Measurements from ENCODE around the gene HOXC9. TPM values are rescaled to one million over a fixed set of nuclear protein-coding genes. Genes with fewer than 3 reads are reported as not detected.

Gene HOXC9
- total and polyA plus RNA-seq, 9 of the 15 experiments (the other 6 are each of a cell fraction or from before 2014, with no cell fraction given), result 1.1 to 10.5 (median 9.3) TPM

DNA sequence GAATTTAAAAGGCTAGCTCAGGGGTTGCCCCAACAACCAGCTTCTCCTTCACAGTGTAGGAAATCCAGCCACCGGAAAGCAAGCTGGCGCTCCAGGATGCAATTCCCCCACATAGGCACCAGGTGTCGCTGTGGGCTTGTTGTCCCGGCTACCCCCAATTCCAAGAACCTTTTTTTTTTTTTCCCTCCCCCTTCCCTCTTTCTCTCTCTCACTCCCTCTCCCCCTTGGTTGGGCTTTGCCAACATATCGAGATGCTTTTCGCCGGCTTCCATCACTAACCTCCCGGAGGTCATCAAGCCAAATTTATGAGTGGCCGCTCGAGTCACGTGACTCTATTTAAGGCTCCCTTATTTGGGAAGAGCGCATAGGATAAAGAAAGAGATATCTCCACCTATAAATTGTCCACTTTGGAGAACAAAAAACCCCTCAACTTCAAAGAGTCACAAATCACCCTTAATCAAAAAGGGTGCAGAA, 32.7 kb downstream of the HOXC9 start, which contains the start of gene HOXC5 (continued):
- TF ChIP-seq NCOA4 (IDR thresholded peaks at IDR 0.05; ENCODE audit: partially characterized antibody) (no peak), ZNF77 (CRISPR knock-in tag; IDR thresholded peaks at IDR 0.05) (no peak), ZNF232 (CRISPR knock-in tag; IDR thresholded peaks at IDR 0.05) (no peak), ZFP36 (IDR thresholded peaks at IDR 0.05; ENCODE audit: low read depth, low read length, partially characterized antibody) (no peak), NEUROD1 (IDR thresholded peaks at IDR 0.05; ENCODE audit: borderline replicate concordance, low read depth, low read length, partially characterized antibody) (no peak), ZNF408 (CRISPR knock-in tag; IDR thresholded peaks at IDR 0.05; ENCODE audit: low read depth) (no peak), RBM25 (IDR thresholded peaks at IDR 0.05; ENCODE audit: low read depth, low read length, severe bottlenecking) (no peak), SMC3 (conservative IDR thresholded peaks at IDR 0.05; ENCODE audit: insufficient read depth, low read depth, low read length) (peak; percentile 95), NCOA1 (IDR thresholded peaks at IDR 0.05; ENCODE audit: low read depth) (peak; percentile 48; the same call in 1 of the 2 replicates), CBX8 (IDR thresholded peaks at IDR 0.05; ENCODE audit: borderline replicate concordance, extremely low read depth, low read depth, low read length, poor library complexity, severe bottlenecking) (no peak), IFI16 (CRISPR knock-in tag; IDR thresholded peaks at IDR 0.05) (no peak)
- TF ChIP-seq, protein P1, sequence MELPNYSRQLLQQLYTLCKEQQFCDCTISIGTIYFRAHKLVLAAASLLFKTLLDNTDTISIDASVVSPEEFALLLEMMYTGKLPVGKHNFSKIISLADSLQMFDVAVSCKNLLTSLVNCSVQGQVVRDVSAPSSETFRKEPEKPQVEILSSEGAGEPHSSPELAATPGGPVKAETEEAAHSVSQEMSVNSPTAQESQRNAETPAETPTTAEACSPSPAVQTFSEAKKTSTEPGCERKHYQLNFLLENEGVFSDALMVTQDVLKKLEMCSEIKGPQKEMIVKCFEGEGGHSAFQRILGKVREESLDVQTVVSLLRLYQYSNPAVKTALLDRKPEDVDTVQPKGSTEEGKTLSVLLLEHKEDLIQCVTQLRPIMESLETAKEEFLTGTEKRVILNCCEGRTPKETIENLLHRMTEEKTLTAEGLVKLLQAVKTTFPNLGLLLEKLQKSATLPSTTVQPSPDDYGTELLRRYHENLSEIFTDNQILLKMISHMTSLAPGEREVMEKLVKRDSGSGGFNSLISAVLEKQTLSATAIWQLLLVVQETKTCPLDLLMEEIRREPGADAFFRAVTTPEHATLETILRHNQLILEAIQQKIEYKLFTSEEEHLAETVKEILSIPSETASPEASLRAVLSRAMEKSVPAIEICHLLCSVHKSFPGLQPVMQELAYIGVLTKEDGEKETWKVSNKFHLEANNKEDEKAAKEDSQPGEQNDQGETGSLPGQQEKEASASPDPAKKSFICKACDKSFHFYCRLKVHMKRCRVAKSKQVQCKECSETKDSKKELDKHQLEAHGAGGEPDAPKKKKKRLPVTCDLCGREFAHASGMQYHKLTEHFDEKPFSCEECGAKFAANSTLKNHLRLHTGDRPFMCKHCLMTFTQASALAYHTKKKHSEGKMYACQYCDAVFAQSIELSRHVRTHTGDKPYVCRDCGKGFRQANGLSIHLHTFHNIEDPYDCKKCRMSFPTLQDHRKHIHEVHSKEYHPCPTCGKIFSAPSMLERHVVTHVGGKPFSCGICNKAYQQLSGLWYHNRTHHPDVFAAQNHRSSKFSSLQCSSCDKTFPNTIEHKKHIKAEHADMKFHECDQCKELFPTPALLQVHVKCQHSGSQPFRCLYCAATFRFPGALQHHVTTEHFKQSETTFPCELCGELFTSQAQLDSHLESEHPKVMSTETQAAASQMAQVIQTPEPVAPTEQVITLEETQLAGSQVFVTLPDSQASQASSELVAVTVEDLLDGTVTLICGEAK (IDR thresholded peaks at IDR 0.05), result no peak
- TF ChIP-seq, protein P1 (CRISPR knock-in tag; IDR thresholded peaks at IDR 0.05), result no peak
- TF ChIP-seq, protein P2, sequence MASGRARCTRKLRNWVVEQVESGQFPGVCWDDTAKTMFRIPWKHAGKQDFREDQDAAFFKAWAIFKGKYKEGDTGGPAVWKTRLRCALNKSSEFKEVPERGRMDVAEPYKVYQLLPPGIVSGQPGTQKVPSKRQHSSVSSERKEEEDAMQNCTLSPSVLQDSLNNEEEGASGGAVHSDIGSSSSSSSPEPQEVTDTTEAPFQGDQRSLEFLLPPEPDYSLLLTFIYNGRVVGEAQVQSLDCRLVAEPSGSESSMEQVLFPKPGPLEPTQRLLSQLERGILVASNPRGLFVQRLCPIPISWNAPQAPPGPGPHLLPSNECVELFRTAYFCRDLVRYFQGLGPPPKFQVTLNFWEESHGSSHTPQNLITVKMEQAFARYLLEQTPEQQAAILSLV (tag; IDR thresholded peaks at IDR 0.05), result no peak
- TF ChIP-seq, protein P3, sequence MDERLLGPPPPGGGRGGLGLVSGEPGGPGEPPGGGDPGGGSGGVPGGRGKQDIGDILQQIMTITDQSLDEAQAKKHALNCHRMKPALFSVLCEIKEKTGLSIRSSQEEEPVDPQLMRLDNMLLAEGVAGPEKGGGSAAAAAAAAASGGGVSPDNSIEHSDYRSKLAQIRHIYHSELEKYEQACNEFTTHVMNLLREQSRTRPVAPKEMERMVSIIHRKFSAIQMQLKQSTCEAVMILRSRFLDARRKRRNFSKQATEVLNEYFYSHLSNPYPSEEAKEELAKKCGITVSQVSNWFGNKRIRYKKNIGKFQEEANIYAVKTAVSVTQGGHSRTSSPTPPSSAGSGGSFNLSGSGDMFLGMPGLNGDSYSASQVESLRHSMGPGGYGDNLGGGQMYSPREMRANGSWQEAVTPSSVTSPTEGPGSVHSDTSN (CRISPR knock-in tag; IDR thresholded peaks at IDR 0.05; ENCODE audit: low read depth), result no peak
- TF ChIP-seq, protein P3 (tag; conservative IDR thresholded peaks at IDR 0.05; ENCODE audit: low read depth), result peak; percentile 26; the same call in 1 of the 2 replicates
